HEK293 (cell line): ENCODE data around the gene DUS1L.

Experiments used
- CTCF ChIA-PET: fragments of 350-600 bp; formaldehyde crosslinking; extraction: SDS; loops from one replicate; lab custom pipeline; 2021; ENCODE audit warnings: antibody characterized with exemption; lab: Yijun Ruan, JAX
- POLR2A ChIA-PET: fragments of 300-600 bp; formaldehyde crosslinking; extraction: SDS; loops from one replicate; lab custom pipeline; 2020; ENCODE audit warnings: antibody characterized with exemption, inconsistent platforms; lab: Yijun Ruan, JAX
- H3K27ac ChIP-seq: fragments of 200-500 bp; sonication (Bioruptor generic); 2 replicates; pipeline ENCODE4 v1.5.1; 2014; ENCODE audit warnings: low read depth, low read length, control low read depth, inconsistent platforms; ENCODE audit errors: extremely low read depth
- H3K36me3 ChIP-seq, 2 experiments: fragments of 200-500 bp in 1 of 2; sonication (Bioruptor generic) in 1 of 2; 1 replicate in 1 of 2; 2 replicates in 1 of 2; pipeline ENCODE4 v1.5.1; 2014 to 2017; ENCODE audit warnings: inconsistent platforms in 2 of 2, low read length in 2 of 2; ENCODE audit not compliant: control insufficient read depth in 2 of 2, insufficient read depth in 1 of 2
- H3K4me1 ChIP-seq: fragments of 200-500 bp; sonication (Bioruptor generic); 2 replicates; pipeline ENCODE4 v1.5.1; 2014; ENCODE audit warnings: mild to moderate bottlenecking, low read length, inconsistent platforms; ENCODE audit not compliant: control insufficient read depth, insufficient read depth
- H3K4me3 ChIP-seq: 2 replicates; pipeline ENCODE4 v1.5.1; 2011; ENCODE audit warnings: low read depth, mild to moderate bottlenecking, control low read depth, low read length, moderate library complexity
- H3K9me3 ChIP-seq: fragments of 200-500 bp; sonication (Bioruptor generic); 2 replicates; pipeline ENCODE4 v1.5.1; 2014; ENCODE audit warnings: low read depth, low read length, inconsistent platforms; ENCODE audit not compliant: control insufficient read depth, insufficient read depth
- GLIS1 ChIP-seq: fragments of 450-650 bp; formaldehyde crosslinking; IDR thresholded peaks from 2 replicates; pipeline ENCODE4 v1.5.1; 2016; ENCODE audit warnings: missing biosample characterization, missing genetic modification characterization
- GLIS2 ChIP-seq: fragments of 450-650 bp; formaldehyde crosslinking; IDR thresholded peaks from 2 replicates; pipeline ENCODE4 v1.5.1; 2016; ENCODE audit warnings: missing biosample characterization, missing genetic modification characterization
- HIC1 ChIP-seq: fragments of 450-650 bp; formaldehyde crosslinking; IDR thresholded peaks from 2 replicates; pipeline ENCODE4 v1.5.1; 2016; ENCODE audit warnings: missing biosample characterization, missing genetic modification characterization
- KLF1 ChIP-seq: fragments of 450-650 bp; formaldehyde crosslinking; IDR thresholded peaks from 2 replicates; pipeline ENCODE4 v1.5.1; 2016; ENCODE audit warnings: missing biosample characterization, missing genetic modification characterization
- KLF8 ChIP-seq: fragments of 450-650 bp; formaldehyde crosslinking; IDR thresholded peaks from 2 replicates; pipeline ENCODE4 v1.5.1; 2016; ENCODE audit warnings: missing biosample characterization, missing genetic modification characterization
- PBX3 ChIP-seq: sonication (generic); formaldehyde crosslinking; IDR thresholded peaks from 2 replicates; pipeline ENCODE4 v1.8.1; 2022; ENCODE audit warnings: mild to moderate bottlenecking, moderate library complexity, missing genetic modification reagents
- SP2 ChIP-seq: fragments of 450-650 bp; formaldehyde crosslinking; IDR thresholded peaks from 2 replicates; pipeline ENCODE4 v1.5.1; 2016; ENCODE audit warnings: missing biosample characterization, missing genetic modification characterization
- ZBTB10 ChIP-seq: fragments of 450-650 bp; formaldehyde crosslinking; IDR thresholded peaks from 2 replicates; pipeline ENCODE4 v1.5.1; 2016; ENCODE audit warnings: missing biosample characterization, missing genetic modification characterization
- ZNF221 ChIP-seq: fragments of 450-650 bp; formaldehyde crosslinking; IDR thresholded peaks from 2 replicates; pipeline ENCODE4 v1.5.1; 2017; ENCODE audit warnings: missing biosample characterization, missing genetic modification characterization, borderline replicate concordance
- ZNF324 ChIP-seq: fragments of 450-650 bp; formaldehyde crosslinking; IDR thresholded peaks from 2 replicates; pipeline ENCODE4 v1.5.1; 2016; ENCODE audit warnings: missing biosample characterization, missing genetic modification characterization
- ZNF362 ChIP-seq: fragments of 450-650 bp; formaldehyde crosslinking; IDR thresholded peaks from 2 replicates; pipeline ENCODE4 v1.5.1; 2016; ENCODE audit warnings: missing biosample characterization, missing genetic modification characterization
- ZNF391 ChIP-seq: fragments of 450-650 bp; formaldehyde crosslinking; IDR thresholded peaks from 2 replicates; pipeline ENCODE4 v1.5.1; 2016; ENCODE audit warnings: low read depth, missing biosample characterization, missing genetic modification characterization, borderline replicate concordance
- ZNF580 ChIP-seq: fragments of 450-650 bp; formaldehyde crosslinking; IDR thresholded peaks from 2 replicates; pipeline ENCODE4 v1.5.1; 2016; ENCODE audit warnings: missing biosample characterization, missing genetic modification characterization
- ZNF701 ChIP-seq: fragments of 450-650 bp; formaldehyde crosslinking; IDR thresholded peaks from 2 replicates; pipeline ENCODE4 v1.5.1; 2016; ENCODE audit warnings: missing biosample characterization, missing genetic modification characterization
- ZNF791 ChIP-seq: fragments of 450-650 bp; formaldehyde crosslinking; IDR thresholded peaks from 2 replicates; pipeline ENCODE4 v1.5.1; 2016; ENCODE audit warnings: missing biosample characterization, missing genetic modification characterization
- ZSCAN16 ChIP-seq: fragments of 450-650 bp; formaldehyde crosslinking; IDR thresholded peaks from 2 replicates; pipeline ENCODE4 v1.5.1; 2016; ENCODE audit warnings: missing biosample characterization, missing genetic modification characterization

The DUS1L gene

GRCh38 chr17:82016875-82017459, 48.6 kb downstream of the DUS1L start:
- ChIA-PET CTCF (interaction anchor here (1.6 to 7.6 kb wide), 2 partner anchors 57 kb away, joined by 6 to 105 read pairs; partner anchors contain the start of gene NOTUM), POLR2A (interaction anchor here (0.9 to 4.7 kb wide), 3 partner anchors 13 to 333 kb away, joined by 3 to 13 read pairs (median 4); partner anchors contain the start of genes ARL16 and HGS)
- Histone ChIP-seq H3K4me1 (no peaks in the 10 kb centered on the region; the same call in 1 of the 2 replicates), H3K36me3 (peaks cover 0 to 20% of the 10 kb centered on the region in 2 experiments; a peak in 1 of 3 replicates), H3K27ac (0 out of 2 replicates have a peak overlapping the region, but pooled peaks have one; percentile 8), H3K9me3 (no peaks in the 10 kb centered on the region), H3K4me3 (no peak overlapping the region)
- TF ChIP-seq PBX3 (CRISPR knock-in tag) (no peak), HIC1 (peak; percentile 59)

GRCh38 chr17:82016061-82016874, 49.3 kb downstream of the DUS1L start:
- H3K27ac ChIP-seq = no peak overlapping the region
- CTCF ChIA-PET = interaction anchor here (0.6 to 1.6 kb wide), 3 partner anchors 14 to 56 kb away, joined by 3 to 6 read pairs (median 5); no protein-coding TSS in a partner anchor
- POLR2A ChIA-PET = interaction anchor here (0.6 to 4.7 kb wide), 4 partner anchors 12 to 288 kb away, joined by 3 to 13 read pairs (median 6); partner anchors contain the start of gene DCXR
- no peak overlapping the region for H3K4me3 ChIP-seq
- peaks cover 0 to 25% of the 10 kb centered on the region in 2 experiments; a peak in 1 of 3 replicates for H3K36me3 ChIP-seq
- H3K9me3 ChIP-seq = no peaks in the 10 kb centered on the region
- no peak for TF ChIP-seq ZSCAN16 (tag by site-specific recombination)
- TF ChIP-seq SP2 (tag by site-specific recombination) = no peak
- TF ChIP-seq ZNF324 = no peak
- TF ChIP-seq ZNF221 (tag by site-specific recombination) = no peak
- no peak for TF ChIP-seq ZNF791 (tag by site-specific recombination)
- TF ChIP-seq GLIS2 (tag by site-specific recombination) = peak; percentile 38
- TF ChIP-seq KLF1 (tag by site-specific recombination) = peak; percentile 77
- TF ChIP-seq GLIS1 = peak; percentile 20; the same call in 1 of the 2 replicates
- no peak for TF ChIP-seq ZNF701 (tag by site-specific recombination)
- no peak for TF ChIP-seq ZNF391
- no peak for TF ChIP-seq ZNF362 (tag by site-specific recombination)
- no peak for TF ChIP-seq ZNF580 (tag by site-specific recombination)
- TF ChIP-seq KLF8 (tag by site-specific recombination) = peak; percentile 14; the same call in 1 of the 2 replicates
- TF ChIP-seq ZBTB10 (tag by site-specific recombination) = no peak
- TF ChIP-seq, all 188 proteins: peak for 4
- H3K4me1 ChIP-seq = no peaks in the 10 kb centered on the region; the same call in 1 of the 2 replicates
